IMR-90 (cell line): ENCODE results near the gene RNF144A.

Experiments used
- MAZ ChIP-seq: IDR thresholded peaks from 2 replicates; pipeline ENCODE4 v1.6.1; 2012; ENCODE audit warnings: low read depth, mild to moderate bottlenecking, low read length, improper control_type of control experiment, moderate library complexity, borderline replicate concordance
- POLR2A ChIP-seq: IDR thresholded peaks from 2 replicates; pipeline ENCODE4 v1.6.1; 2012; ENCODE audit warnings: mild to moderate bottlenecking, low read depth, low read length
- SMC3 ChIP-seq: fragments of 150-350 bp; IDR thresholded peaks from 2 replicates; pipeline ENCODE4 v1.6.1; 2016; ENCODE audit warnings: low read depth, mild to moderate bottlenecking, antibody characterized with exemption, low read length, moderate library complexity
- USF2 ChIP-seq: fragments of 150-350 bp; IDR thresholded peaks from 2 replicates; pipeline ENCODE4 v1.6.1; 2017; ENCODE audit warnings: mild to moderate bottlenecking, antibody characterized with exemption, low read length, low read depth
- TF ChIP-seq, protein P1 (sequence below): conservative IDR thresholded peaks from 2 replicates; pipeline ENCODE4 v1.5.1; 2012; ENCODE audit warnings: mild to moderate bottlenecking, low read depth, low read length, improper control_type of control experiment

- TF ChIP-seq POLR2A: no peak
- TF ChIP-seq, protein P1, sequence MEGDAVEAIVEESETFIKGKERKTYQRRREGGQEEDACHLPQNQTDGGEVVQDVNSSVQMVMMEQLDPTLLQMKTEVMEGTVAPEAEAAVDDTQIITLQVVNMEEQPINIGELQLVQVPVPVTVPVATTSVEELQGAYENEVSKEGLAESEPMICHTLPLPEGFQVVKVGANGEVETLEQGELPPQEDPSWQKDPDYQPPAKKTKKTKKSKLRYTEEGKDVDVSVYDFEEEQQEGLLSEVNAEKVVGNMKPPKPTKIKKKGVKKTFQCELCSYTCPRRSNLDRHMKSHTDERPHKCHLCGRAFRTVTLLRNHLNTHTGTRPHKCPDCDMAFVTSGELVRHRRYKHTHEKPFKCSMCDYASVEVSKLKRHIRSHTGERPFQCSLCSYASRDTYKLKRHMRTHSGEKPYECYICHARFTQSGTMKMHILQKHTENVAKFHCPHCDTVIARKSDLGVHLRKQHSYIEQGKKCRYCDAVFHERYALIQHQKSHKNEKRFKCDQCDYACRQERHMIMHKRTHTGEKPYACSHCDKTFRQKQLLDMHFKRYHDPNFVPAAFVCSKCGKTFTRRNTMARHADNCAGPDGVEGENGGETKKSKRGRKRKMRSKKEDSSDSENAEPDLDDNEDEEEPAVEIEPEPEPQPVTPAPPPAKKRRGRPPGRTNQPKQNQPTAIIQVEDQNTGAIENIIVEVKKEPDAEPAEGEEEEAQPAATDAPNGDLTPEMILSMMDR: no peak
- no peak for TF ChIP-seq USF2
- no peak for TF ChIP-seq MAZ
- TF ChIP-seq SMC3: no peak
These were observed 176.2 kb downstream of the RNF144A start for GRCh38 chr2:7093376-7093775.
